NK-92 treated with Interleukin-12 subunit alpha and Interleukin-12 subunit beta, amount 100 ng/mL, for 24 hours (cell line): ENCODE data around the gene TCP1.
"Not testable (repeated sequence)": the region's sequence is repeated elsewhere in the genome, so short reads cannot be mapped to it uniquely, and the experiment has no call there.

Source experiments
- DNase-seq: peaks from one replicate; lab custom pipeline; 2025; lab: John Stamatoyannopoulos, UW

Gene TCP1

DNA sequence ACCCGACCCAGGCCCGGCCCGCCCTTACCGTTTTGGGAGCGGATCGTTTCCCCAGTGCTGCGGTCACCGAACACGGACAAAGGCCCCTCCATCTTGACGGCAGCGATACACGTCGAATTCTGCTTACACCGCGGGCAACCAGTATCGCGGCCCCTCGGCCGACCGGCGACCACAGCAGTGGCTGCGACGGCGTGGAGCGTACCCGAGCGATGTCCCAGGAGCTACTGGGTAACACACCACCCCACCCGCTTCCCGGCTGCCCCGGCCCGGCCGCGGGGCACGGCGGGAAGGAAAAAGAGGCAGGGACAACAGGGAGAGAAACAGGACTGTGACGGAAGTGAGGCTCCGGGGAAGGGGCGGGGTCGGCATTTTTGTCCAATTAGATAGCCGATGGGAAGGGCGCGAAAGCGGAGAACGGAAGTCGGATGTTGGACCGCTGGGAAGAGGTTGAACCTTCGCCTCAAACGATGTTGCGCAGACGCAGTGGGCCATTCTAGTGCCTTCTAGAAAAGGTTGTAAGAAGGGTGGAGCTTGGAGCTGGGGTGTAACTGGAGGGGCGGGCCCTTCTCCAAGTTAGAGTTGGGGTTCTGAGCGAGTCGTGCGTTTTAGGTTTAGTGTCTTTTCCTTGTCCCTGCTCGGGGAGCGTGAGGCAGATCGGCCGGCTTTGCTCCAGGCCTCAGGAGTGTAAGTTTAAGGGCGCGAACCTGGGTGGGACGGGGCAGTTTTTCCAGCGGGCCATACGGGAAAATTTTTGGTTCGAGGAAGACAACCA, at the start of gene TCP1:
TSS of gene TCP1 (minus strand) at position 226 of the 772 bp plus-strand sequence. CDS start at position 92, 134 bp downstream.
- DNase-seq = peak; percentile 98

- DNase-seq = no peak
These were observed 48.8 kb upstream of the TCP1 start for GRCh38 chr6:159838020-159838744.

DNA sequence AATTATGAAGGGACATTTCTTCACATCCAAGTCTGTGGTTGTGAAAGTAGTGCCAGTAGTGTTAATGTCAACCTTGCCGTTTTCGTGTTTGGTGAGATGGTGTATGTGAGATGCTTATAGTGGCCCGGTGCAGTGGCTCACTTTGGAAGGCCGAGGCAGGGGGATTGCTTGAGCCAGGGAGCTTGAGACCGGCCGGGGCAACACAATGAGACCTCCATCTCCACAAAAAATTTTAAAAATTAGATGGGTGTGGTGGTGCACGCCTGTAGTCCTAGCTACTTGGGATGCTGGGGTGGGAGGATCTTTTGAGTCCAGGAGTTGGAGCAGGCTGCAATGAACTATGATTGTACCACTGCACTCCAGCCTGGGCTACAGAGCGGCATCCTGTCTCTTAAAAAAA, 48.1 kb upstream of the TCP1 start:
- no peak for DNase-seq

GRCh38 chr6:159836718-159837490, 47.5 kb upstream of the TCP1 start:
- no peak for DNase-seq

DNA sequence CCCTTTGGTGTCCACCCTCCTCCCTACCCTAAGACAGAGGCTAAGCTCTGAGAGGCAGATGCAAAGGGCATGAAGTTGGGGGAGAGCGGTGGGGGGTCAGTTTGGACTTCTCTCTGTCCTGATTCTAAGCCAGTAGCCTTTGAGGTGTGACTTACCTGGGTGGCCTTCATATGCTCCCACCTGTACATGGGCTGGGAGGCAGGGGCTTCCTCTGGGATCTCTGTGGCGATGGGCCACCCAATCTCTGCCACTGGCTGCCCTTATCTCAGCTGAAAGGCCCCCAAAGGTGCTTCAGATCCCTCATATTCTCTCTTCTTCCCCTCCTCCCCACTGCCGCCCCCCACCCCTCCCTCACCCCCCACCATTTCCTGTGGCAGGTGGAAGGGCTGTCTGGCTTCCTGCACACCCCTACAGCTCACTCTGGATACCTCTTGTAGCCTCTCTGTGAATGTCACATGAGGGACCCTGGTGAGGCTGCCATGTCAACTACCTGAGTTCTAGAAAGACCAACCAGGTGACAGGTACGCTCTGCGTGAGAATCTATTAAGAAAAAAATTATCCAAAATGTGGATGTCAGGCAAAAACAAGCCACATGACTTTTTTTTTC, 44.7 kb upstream of the TCP1 start:
- no peak for DNase-seq

GRCh38 chr6:159833556-159833955, 44.2 kb upstream of the TCP1 start:
- no peak for DNase-seq

DNA sequence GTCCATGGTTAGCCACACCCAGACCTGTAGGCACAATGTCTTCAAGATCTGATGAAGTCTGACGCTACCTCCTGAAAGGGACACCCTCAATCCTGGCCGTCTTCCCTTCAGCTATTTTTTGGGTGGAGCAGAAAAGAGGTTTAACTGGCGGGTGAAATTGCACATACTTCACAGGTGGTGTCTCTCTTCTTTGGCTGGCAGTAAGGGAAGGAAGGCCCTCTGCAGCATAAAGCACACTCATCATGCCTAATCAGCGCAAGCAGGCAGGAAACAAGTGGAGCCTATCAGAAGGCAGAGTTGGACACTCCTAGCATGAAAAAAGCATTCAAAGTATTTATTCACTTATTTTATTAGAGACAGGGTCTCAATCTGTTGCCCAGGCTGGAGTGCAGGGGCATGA, 43.5 kb upstream of the TCP1 start:
- no peak for DNase-seq

DNA sequence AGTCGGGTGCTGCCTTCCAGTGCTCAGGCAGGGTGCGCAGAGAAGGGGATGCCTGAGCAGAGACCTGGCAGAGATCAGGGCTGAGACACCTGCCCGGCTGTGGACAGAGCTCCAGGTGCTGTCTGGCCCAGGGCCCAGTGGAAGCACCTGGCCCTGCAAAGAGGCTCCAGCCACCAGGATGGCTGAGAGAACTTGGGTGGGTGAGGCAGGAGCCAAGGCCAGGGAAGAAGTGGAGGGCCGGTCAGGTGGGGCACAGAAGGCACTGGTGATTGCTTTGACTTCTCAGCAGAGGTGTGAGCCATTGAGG, 41.9 kb upstream of the TCP1 start:
- DNase-seq = no peak

DNA sequence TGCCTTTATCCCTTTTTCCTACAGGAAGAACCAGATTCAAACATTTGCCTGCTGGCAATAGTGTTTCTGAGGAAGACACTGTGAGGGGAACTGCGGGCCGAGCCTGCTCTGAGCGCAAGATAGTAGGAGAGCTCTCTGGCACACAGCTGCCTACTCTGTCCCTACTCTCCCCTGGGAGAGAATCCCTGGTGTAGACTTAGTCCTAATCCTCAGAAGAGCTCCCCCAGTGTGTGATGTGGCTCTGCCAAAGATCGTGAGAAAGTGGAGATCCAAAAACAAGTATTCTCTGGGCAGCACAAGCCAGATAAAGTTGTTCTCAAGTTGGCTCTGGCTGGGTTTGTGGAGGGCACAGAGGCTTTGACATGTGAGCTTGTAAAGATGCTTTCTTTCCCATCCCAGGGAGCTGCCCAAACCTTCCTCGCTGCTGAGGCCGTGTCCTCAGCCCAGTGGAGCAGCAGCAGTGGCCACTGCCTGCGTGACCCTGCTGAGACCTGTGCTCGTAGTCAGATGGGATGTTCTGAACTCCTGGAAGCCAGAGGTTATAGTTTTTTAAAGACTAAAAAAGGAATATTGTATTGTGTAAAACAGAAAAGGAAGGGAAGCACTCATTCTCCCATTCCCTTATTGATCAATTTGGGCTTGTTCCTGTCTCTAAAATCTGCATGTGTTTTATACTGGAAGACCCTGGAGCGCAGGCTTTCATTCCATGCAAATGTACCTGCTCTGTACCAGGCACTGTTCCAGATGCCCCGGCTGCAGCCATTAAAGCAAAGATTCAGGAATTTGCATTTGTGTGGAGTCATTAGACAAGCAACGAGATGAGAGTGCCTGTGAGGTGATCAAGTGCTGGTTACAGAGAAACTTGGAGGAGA, 41.3 kb upstream of the TCP1 start:
- no peak for DNase-seq

DNA sequence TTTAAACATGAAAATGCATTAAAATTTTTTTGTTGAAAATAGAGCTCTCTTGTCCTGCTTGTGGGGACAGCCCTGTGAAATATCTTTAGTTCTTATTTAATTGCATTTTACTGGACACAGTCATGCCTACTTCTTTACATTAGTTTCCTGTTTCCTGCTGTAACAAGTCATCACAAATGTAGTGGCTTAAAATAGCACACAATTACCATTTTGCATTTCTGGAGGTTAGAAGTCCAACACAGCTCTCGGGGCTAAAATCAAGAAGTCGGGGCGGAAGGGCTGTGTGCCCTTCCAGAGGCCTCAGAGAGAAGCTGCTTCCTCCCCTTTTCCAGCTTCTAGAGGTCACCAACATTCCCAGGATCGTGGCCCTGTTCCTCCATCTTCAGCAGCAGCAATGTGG, 40.1 kb upstream of the TCP1 start:
- DNase-seq = no peak

GRCh38 chr6:159828074-159828473, 38.7 kb upstream of the TCP1 start:
- DNase-seq = no peak

DNA sequence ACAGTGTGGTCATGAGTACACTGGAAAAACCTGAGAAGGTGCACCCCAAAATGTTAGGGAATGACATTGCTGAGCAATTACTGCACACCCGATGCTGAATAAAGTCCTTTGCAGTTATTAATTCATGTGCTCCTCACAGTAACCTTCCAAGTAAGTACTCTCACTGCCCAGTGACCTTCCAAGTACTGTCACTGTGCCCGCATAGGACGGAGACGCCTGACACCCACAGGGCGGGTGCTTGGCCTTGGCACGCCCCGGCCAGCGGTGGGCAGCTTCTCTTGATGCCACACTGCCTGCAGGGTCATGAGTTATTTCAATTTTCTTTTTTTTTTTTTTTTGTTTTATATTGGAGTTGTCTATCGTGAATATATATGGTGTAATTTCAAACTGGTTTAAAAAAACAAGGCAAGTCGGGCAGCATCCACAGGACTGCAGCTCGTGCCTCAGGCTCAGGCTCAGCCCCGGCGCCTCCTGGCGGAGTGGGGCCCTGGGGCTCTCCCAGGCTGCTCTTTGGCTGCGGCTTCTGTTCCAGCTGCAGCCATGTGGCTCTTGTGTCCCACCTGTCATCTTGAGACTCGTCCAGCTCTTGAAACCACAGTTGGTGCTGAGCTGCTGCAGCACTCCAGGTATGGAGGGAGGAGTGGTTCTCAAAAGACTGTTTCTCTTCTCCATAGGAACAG, 37.7 kb upstream of the TCP1 start:
- DNase-seq = no peak

GRCh38 chr6:159826004-159826403, 36.6 kb upstream of the TCP1 start:
- DNase-seq = no peak

DNA sequence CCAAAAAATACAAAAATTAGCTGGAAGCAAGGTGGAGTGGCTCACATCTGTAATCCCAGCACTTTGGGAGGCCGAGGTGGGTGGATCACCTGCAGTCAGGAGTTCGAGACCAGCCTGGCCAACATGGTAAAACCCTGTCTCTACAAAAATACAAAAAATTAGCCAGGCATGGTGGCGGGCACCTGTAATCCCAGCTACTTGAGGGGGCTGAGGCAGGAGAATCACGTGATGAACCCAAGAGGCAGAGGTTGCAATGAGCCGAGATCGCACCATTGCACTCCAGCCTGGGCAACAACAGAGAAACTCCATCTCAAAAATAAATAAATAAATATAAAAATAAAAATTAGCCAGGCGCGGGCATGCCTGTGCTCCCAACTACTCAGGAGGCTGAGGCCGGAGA, 35.3 kb upstream of the TCP1 start:
- not testable (repeated sequence) for DNase-seq

GRCh38 chr6:159823953-159824352, 34.6 kb upstream of the TCP1 start:
- DNase-seq = no peak

GRCh38 chr6:159821726-159822125, 32.3 kb upstream of the TCP1 start:
- DNase-seq = no peak

- DNase-seq = no peak
These were observed 31.7 kb upstream of the TCP1 start for GRCh38 chr6:159821122-159821521.

DNA sequence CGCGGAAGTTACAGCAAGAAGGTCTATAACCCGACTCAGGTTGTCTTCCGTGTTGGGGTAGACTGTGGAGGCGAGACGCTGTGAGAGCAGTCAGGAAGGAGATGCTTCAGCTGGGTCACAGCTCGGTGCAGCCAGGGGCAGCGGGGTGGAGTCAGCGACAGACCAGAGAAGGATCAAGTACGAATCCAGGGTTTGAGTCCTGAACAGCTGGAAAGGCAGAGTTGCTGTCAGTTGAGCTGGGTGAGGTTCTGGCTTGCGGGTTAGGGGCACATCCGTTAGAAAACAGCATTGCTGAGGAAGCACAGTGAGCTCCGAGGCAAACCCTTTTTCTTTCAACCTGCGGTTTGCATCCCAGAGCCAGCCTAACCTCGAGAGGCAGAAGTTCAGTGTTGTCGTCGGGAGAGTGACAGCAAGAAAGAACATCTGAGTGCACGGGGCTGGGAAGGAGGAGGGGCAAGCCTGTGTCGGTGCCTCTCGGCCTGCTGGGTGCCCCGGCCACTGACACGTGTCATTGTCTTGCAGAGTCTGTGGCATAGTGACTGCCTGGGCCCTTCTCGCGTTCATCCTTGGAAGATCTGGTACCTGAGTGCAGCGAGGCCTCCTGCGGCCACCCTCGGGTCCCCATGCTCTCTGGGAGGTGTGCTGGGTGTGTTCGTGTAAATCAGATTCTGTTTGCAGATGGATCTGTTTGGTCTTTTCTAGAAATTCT, 30.7 kb upstream of the TCP1 start:
- no peak for DNase-seq

GRCh38 chr6:159819098-159819497, 29.7 kb upstream of the TCP1 start:
- DNase-seq = no peak
